ENCODE measurements around the gene HAPLN3.
"Not testable (repeated sequence)": the region's sequence is repeated elsewhere in the genome, so short reads cannot be mapped to it uniquely, and the experiment has no call there.

Gene HAPLN3

GRCh38 chr15:88928192-88928591 is 32.8 kb upstream of the HAPLN3 start:
- H3K4me3 ChIP-seq (ENCODE audit: low read depth, low read length); H2AFZ ChIP-seq (ENCODE audit: low read length, unreplicated experiment); H3K27ac ChIP-seq (ENCODE audit: low read depth, low read length); H3K4me1 ChIP-seq (ENCODE audit: control insufficient read depth, insufficient read depth, low read length, unreplicated experiment); H3K79me2 ChIP-seq (ENCODE audit: control insufficient read depth, insufficient read depth, low read length, unreplicated experiment); H3K36me3 ChIP-seq (ENCODE audit: insufficient read depth, low read length); H3K27me3 ChIP-seq (ENCODE audit: insufficient read depth, low read length): not testable (repeated sequence)

GRCh38 chr15:88925648-88926047 is 30.3 kb upstream of the HAPLN3 start:
- H3K27me3 ChIP-seq (ENCODE audit: insufficient read depth, low read length); H3K27ac ChIP-seq (ENCODE audit: low read depth, low read length); H3K4me1 ChIP-seq (ENCODE audit: control insufficient read depth, insufficient read depth, low read length, unreplicated experiment); H2AFZ ChIP-seq (ENCODE audit: low read length, unreplicated experiment); H3K4me3 ChIP-seq (ENCODE audit: low read depth, low read length); H3K36me3 ChIP-seq (ENCODE audit: insufficient read depth, low read length); H3K79me2 ChIP-seq (ENCODE audit: control insufficient read depth, insufficient read depth, low read length, unreplicated experiment): not testable (repeated sequence)

- H3K36me3 ChIP-seq (ENCODE audit: insufficient read depth, low read length); H2AFZ ChIP-seq (ENCODE audit: low read length, unreplicated experiment); H3K4me3 ChIP-seq (ENCODE audit: low read depth, low read length); H3K27me3 ChIP-seq (ENCODE audit: insufficient read depth, low read length); H3K79me2 ChIP-seq (ENCODE audit: control insufficient read depth, insufficient read depth, low read length, unreplicated experiment): not testable (repeated sequence)
- peak overlapping the region; percentile 77 for H3K27ac ChIP-seq (ENCODE audit: low read depth, low read length)
- peaks cover 36% of the 10 kb centered on the region for H3K4me1 ChIP-seq (ENCODE audit: control insufficient read depth, insufficient read depth, low read length, unreplicated experiment)
These were observed 25.6 kb upstream of the HAPLN3 start for GRCh38 chr15:88920892-88921435.

GRCh38 chr15:88920186-88920891 is 25.0 kb upstream of the HAPLN3 start:
- H2AFZ ChIP-seq (ENCODE audit: low read length, unreplicated experiment) = no peak overlapping the region
- H3K27me3 ChIP-seq (ENCODE audit: insufficient read depth, low read length) = no peaks in the 10 kb centered on the region
- no peaks in the 10 kb centered on the region for H3K36me3 ChIP-seq (ENCODE audit: insufficient read depth, low read length)
- no peaks in the 10 kb centered on the region for H3K79me2 ChIP-seq (ENCODE audit: control insufficient read depth, insufficient read depth, low read length, unreplicated experiment)
- peak overlapping the region; percentile 77 for H3K27ac ChIP-seq (ENCODE audit: low read depth, low read length)
- H3K4me1 ChIP-seq (ENCODE audit: control insufficient read depth, insufficient read depth, low read length, unreplicated experiment) = peaks cover 36% of the 10 kb centered on the region
- no peak overlapping the region for H3K4me3 ChIP-seq (ENCODE audit: low read depth, low read length)

- peak overlapping the region; percentile 78 for H3K27ac ChIP-seq (ENCODE audit: low read depth, low read length)
These were observed 23.4 kb upstream of the HAPLN3 start for GRCh38 chr15:88918738-88919137.

GRCh38 chr15:88917760-88918159 is 22.4 kb upstream of the HAPLN3 start:
- Histone ChIP-seq H3K4me3 (ENCODE audit: low read depth, low read length) (no peak overlapping the region), H3K36me3 (ENCODE audit: insufficient read depth, low read length) (no peaks in the 10 kb centered on the region), H3K27me3 (ENCODE audit: insufficient read depth, low read length) (no peaks in the 10 kb centered on the region), H2AFZ (ENCODE audit: low read length, unreplicated experiment) (no peak overlapping the region), H3K79me2 (ENCODE audit: control insufficient read depth, insufficient read depth, low read length, unreplicated experiment) (no peaks in the 10 kb centered on the region), H3K4me1 (ENCODE audit: control insufficient read depth, insufficient read depth, low read length, unreplicated experiment) (peaks cover 36% of the 10 kb centered on the region), H3K27ac (ENCODE audit: low read depth, low read length) (no peak overlapping the region)

More at GRCh38 chr15:88918738-88919137, 23.4 kb upstream of the HAPLN3 start:
- peaks cover 36% of the 10 kb centered on the region for H3K4me1 ChIP-seq (ENCODE audit: control insufficient read depth, insufficient read depth, low read length, unreplicated experiment)
- no peak overlapping the region for H3K4me3 ChIP-seq (ENCODE audit: low read depth, low read length)
- H2AFZ ChIP-seq (ENCODE audit: low read length, unreplicated experiment) = no peak overlapping the region
- H3K27me3 ChIP-seq (ENCODE audit: insufficient read depth, low read length) = no peaks in the 10 kb centered on the region
- no peaks in the 10 kb centered on the region for H3K79me2 ChIP-seq (ENCODE audit: control insufficient read depth, insufficient read depth, low read length, unreplicated experiment)
- H3K36me3 ChIP-seq (ENCODE audit: insufficient read depth, low read length) = no peaks in the 10 kb centered on the region

GRCh38 chr15:88915354-88915753 is 20.0 kb upstream of the HAPLN3 start:
- H3K36me3 ChIP-seq (ENCODE audit: insufficient read depth, low read length) = no peaks in the 10 kb centered on the region
- H3K4me1 ChIP-seq (ENCODE audit: control insufficient read depth, insufficient read depth, low read length, unreplicated experiment) = peaks cover 42% of the 10 kb centered on the region
- H3K4me3 ChIP-seq (ENCODE audit: low read depth, low read length) = no peak overlapping the region
- no peaks in the 10 kb centered on the region for H3K79me2 ChIP-seq (ENCODE audit: control insufficient read depth, insufficient read depth, low read length, unreplicated experiment)
- peak overlapping the region; percentile 19; the same call in 1 of the 2 replicates for H3K27ac ChIP-seq (ENCODE audit: low read depth, low read length)
- no peak overlapping the region for H2AFZ ChIP-seq (ENCODE audit: low read length, unreplicated experiment)
- H3K27me3 ChIP-seq (ENCODE audit: insufficient read depth, low read length) = no peaks in the 10 kb centered on the region

- Histone ChIP-seq H3K79me2 (ENCODE audit: control insufficient read depth, insufficient read depth, low read length, unreplicated experiment) (no peaks in the 10 kb centered on the region), H3K27me3 (ENCODE audit: insufficient read depth, low read length) (no peaks in the 10 kb centered on the region), H3K27ac (ENCODE audit: low read depth, low read length) (peak overlapping the region; percentile 63), H3K4me3 (ENCODE audit: low read depth, low read length) (peak overlapping the region; percentile 78), H3K36me3 (ENCODE audit: insufficient read depth, low read length) (no peaks in the 10 kb centered on the region), H2AFZ (ENCODE audit: low read length, unreplicated experiment) (peak overlapping the region; percentile 30), H3K4me1 (ENCODE audit: control insufficient read depth, insufficient read depth, low read length, unreplicated experiment) (peaks cover 35% of the 10 kb centered on the region)
These were observed 18.5 kb upstream of the HAPLN3 start for GRCh38 chr15:88913850-88914169.

GRCh38 chr15:88913017-88913849 is 17.9 kb upstream of the HAPLN3 start, which contains the start of gene MFGE8:
Gene MFGE8 (minus strand): TSS chr15:88913379. CDS start chr15:88913319, 60 bp downstream.
- no peaks in the 10 kb centered on the region for H3K27me3 ChIP-seq (ENCODE audit: insufficient read depth, low read length)
- H3K79me2 ChIP-seq (ENCODE audit: control insufficient read depth, insufficient read depth, low read length, unreplicated experiment) = no peaks in the 10 kb centered on the region
- H2AFZ ChIP-seq (ENCODE audit: low read length, unreplicated experiment) = peak within 1 kb of the TSS; percentile 39
- peaks cover 30% of the 10 kb centered on the region for H3K4me1 ChIP-seq (ENCODE audit: control insufficient read depth, insufficient read depth, low read length, unreplicated experiment)
- peak within 1 kb of the TSS; percentile 78 for H3K4me3 ChIP-seq (ENCODE audit: low read depth, low read length)
- peak within 1 kb of the TSS; percentile 63 for H3K27ac ChIP-seq (ENCODE audit: low read depth, low read length)
- H3K36me3 ChIP-seq (ENCODE audit: insufficient read depth, low read length) = no peaks in the 10 kb centered on the region

- Histone ChIP-seq H2AFZ (ENCODE audit: low read length, unreplicated experiment) (peak overlapping the region; percentile 39), H3K27me3 (ENCODE audit: insufficient read depth, low read length) (no peaks in the 10 kb centered on the region), H3K4me1 (ENCODE audit: control insufficient read depth, insufficient read depth, low read length, unreplicated experiment) (peaks cover 23% of the 10 kb centered on the region), H3K36me3 (ENCODE audit: insufficient read depth, low read length) (no peaks in the 10 kb centered on the region), H3K27ac (ENCODE audit: low read depth, low read length) (peak overlapping the region; percentile 63), H3K4me3 (ENCODE audit: low read depth, low read length) (peak overlapping the region; percentile 78), H3K79me2 (ENCODE audit: control insufficient read depth, insufficient read depth, low read length, unreplicated experiment) (no peaks in the 10 kb centered on the region)
These were observed 17.2 kb upstream of the HAPLN3 start for GRCh38 chr15:88912500-88912921.
